Kidney (tissue), 14 donors: ENCODE results near the gene TRIM61. TPM values are rescaled to one million over a fixed set of nuclear protein-coding genes. Genes with fewer than 3 reads are reported as not detected.

Source experiments
- DNase-seq, 5 donors: peaks; one replicate each; pipeline ENCODE4 v3.0.0-alpha.2; 2013 to 2020
- FAIRE-seq: peaks from 2 replicates; lab custom pipeline; 2012; peaks lifted over from hg19 to GRCh38; lab: Jason Lieb, UNC
- H3K27ac ChIP-seq, 2 donors: one replicate each; pipeline ENCODE4 v1.7.0; 2013; ENCODE audit warnings: low read depth in 2 of 2, low read length in 2 of 2, inconsistent platforms in 1 of 2
- H3K27me3 ChIP-seq: one replicate; pipeline ENCODE4 v1.7.1; 2013; ENCODE audit warnings: low read length, inconsistent platforms; ENCODE audit not compliant: control insufficient read depth, insufficient read depth
- H3K36me3 ChIP-seq, 3 donors: one replicate each; pipeline versions ENCODE4 v1.7.0 to v1.7.1; 2013; ENCODE audit warnings: low read length in 3 of 3, control low read depth in 1 of 3, inconsistent platforms in 1 of 3; ENCODE audit not compliant: insufficient read depth in 3 of 3, control insufficient read depth in 2 of 3
- H3K4me1 ChIP-seq, 3 donors: one replicate each; pipeline versions ENCODE4 v1.7.0 to v1.7.1; 2013; ENCODE audit warnings: low read length in 3 of 3, inconsistent platforms in 1 of 3, low read depth in 1 of 3; ENCODE audit not compliant: control insufficient read depth in 2 of 3, insufficient read depth in 2 of 3
- H3K4me3 ChIP-seq, 3 donors: one replicate each; pipeline versions ENCODE4 v1.7.0 to v1.8.1; 2013; ENCODE audit warnings: low read length in 3 of 3, control low read depth in 1 of 3, inconsistent platforms in 1 of 3
- H3K9ac ChIP-seq, 3 donors: one replicate each; pipeline versions ENCODE4 v1.7.0 to v1.7.1; 2013; ENCODE audit warnings: low read length in 3 of 3, control low read depth in 1 of 3, inconsistent platforms in 1 of 3
- H3K9me3 ChIP-seq, 3 donors: one replicate each; pipeline versions ENCODE4 v1.7.0 to v1.7.1; 2013; ENCODE audit warnings: low read length in 3 of 3, control low read depth in 1 of 3, inconsistent platforms in 1 of 3; ENCODE audit not compliant: control insufficient read depth in 2 of 3, insufficient read depth in 1 of 3
- CTCF ChIP-seq: IDR thresholded peaks from 3 replicates; pipeline ENCODE4 v1.5.1; 2012; ENCODE audit warnings: mild to moderate bottlenecking, moderate library complexity, borderline replicate concordance; ENCODE audit not compliant: insufficient read depth; ENCODE audit errors: extremely low read depth
- intact Hi-C: fragments of 100-400 bp; cut with DNase I; formaldehyde crosslinking; loops from one replicate; pipeline ENCODE4 v1.11.1; 2022
- polyA plus RNA-seq: library from polyadenylated mRNA; stranded (reverse); fragments of 350-450 nt; fragmentation: Illumina TruSeq; extraction: RNeasy Lipid Tissue Mini Kit (QIAGEN cat#74804); gene quantifications from one replicate; pipeline ENCODE4 v1.2.3, GENCODE V29; 2014; ENCODE audit warnings: low read depth, low replicate concordance; ENCODE audit not compliant: insufficient read depth
- total RNA-seq: library from RNA; stranded (reverse); fragmentation: NEBNext Ultra II Directional; extraction: Animal tissue kit (Norgen Biotek cat#: 25700); gene quantifications from one replicate; pipeline ENCODE4 v1.2.1, GENCODE V29; 2021
- donor health status: control.
- donor health status: control.
- donor health status: control.
- donor health status: control.
- donor health status: control.
- donor health status: DM: yes; HTN: yes; CAD: no.
- donor health status: Normal renal cell carcinoma (clear cell type).

The TRIM61 gene
- total and polyA plus RNA-seq, 2 donors from 2014 or later = 0.30 to 0.54 TPM

- TF ChIP-seq CTCF = no peak
- H3K9ac ChIP-seq = no peak overlapping the region
- H3K27me3 ChIP-seq = no peaks in the 10 kb centered on the region
- no peaks in the 10 kb centered on the region for H3K9me3 ChIP-seq
- FAIRE-seq = no peak
- no peak overlapping the region for H3K27ac ChIP-seq
- no peaks in the 10 kb centered on the region for H3K36me3 ChIP-seq
- H3K4me1 ChIP-seq = no peaks in the 10 kb centered on the region
- DNase-seq = no peak
- intact Hi-C loops = no loop called here
- H3K4me3 ChIP-seq = no peak overlapping the region
These were observed 36.2 kb upstream of the TRIM61 start for GRCh38 chr4:165013691-165014090.

- intact Hi-C loops = no loop called here
- Histone ChIP-seq H3K4me1 (no peaks in the 10 kb centered on the region), H3K9ac (no peak overlapping the region), H3K4me3 (no peak overlapping the region), H3K27me3 (no peaks in the 10 kb centered on the region), H3K27ac (no peak overlapping the region), H3K9me3 (no peaks in the 10 kb centered on the region), H3K36me3 (no peaks in the 10 kb centered on the region)
- TF ChIP-seq CTCF = no peak
- DNase-seq (no peak), FAIRE-seq (no peak)
These were observed 33.9 kb upstream of the TRIM61 start for GRCh38 chr4:165011403-165011802.

GRCh38 chr4:165010991-165011390 lies 33.5 kb upstream of the TRIM61 start:
- Histone ChIP-seq H3K27me3 (no peaks in the 10 kb centered on the region), H3K27ac (no peak overlapping the region), H3K9me3 (no peaks in the 10 kb centered on the region), H3K36me3 (no peaks in the 10 kb centered on the region), H3K4me3 (no peak overlapping the region), H3K4me1 (no peaks in the 10 kb centered on the region), H3K9ac (no peak overlapping the region)
- intact Hi-C loops = no loop called here
- no peak for FAIRE-seq
- no peak for TF ChIP-seq CTCF
- DNase-seq = no peak

- Histone ChIP-seq H3K27me3 (no peaks in the 10 kb centered on the region), H3K4me1 (no peaks in the 10 kb centered on the region), H3K27ac (no peak overlapping the region), H3K4me3 (no peak overlapping the region), H3K36me3 (no peaks in the 10 kb centered on the region), H3K9ac (no peak overlapping the region), H3K9me3 (no peaks in the 10 kb centered on the region)
- no peak for FAIRE-seq
- no peak for DNase-seq
- intact Hi-C loops = no loop called here
- no peak for TF ChIP-seq CTCF
These were observed 33.0 kb upstream of the TRIM61 start for GRCh38 chr4:165010487-165010886.
